ENCODE results near the gene PRICKLE3.

DNA sequence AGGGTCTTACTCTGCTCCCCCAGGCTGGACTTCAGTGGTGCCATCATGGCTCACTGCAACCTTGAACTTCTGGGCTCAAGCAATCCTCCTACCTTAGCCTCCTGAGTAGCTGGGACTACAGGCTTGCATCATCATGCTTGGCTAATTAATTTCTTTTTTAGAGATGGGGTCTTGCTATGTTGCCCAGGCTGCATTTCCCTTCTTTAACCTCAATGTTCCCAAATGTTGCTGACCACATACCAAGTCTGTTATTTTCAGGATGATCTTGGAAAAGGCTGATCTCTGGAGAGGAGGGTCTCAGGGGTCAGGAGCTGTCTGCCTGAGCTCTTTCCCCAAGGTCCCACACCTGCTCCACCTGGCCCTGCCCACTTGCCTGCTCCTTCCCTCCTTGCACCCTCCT, 33.9 kb upstream of the PRICKLE3 start:
- TF ChIP-seq, protein P1, sequence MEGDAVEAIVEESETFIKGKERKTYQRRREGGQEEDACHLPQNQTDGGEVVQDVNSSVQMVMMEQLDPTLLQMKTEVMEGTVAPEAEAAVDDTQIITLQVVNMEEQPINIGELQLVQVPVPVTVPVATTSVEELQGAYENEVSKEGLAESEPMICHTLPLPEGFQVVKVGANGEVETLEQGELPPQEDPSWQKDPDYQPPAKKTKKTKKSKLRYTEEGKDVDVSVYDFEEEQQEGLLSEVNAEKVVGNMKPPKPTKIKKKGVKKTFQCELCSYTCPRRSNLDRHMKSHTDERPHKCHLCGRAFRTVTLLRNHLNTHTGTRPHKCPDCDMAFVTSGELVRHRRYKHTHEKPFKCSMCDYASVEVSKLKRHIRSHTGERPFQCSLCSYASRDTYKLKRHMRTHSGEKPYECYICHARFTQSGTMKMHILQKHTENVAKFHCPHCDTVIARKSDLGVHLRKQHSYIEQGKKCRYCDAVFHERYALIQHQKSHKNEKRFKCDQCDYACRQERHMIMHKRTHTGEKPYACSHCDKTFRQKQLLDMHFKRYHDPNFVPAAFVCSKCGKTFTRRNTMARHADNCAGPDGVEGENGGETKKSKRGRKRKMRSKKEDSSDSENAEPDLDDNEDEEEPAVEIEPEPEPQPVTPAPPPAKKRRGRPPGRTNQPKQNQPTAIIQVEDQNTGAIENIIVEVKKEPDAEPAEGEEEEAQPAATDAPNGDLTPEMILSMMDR (IDR thresholded peaks at IDR 0.05), result no peak
- no peak for TF ChIP-seq POLR2A (IDR thresholded peaks at IDR 0.05)
- TF ChIP-seq EP300 (IDR thresholded peaks at IDR 0.05), result no peak
